K562 (cell line): ENCODE results near the gene CTNNA3. TPM values are rescaled to one million over a fixed set of nuclear protein-coding genes. Genes with fewer than 3 reads are reported as not detected.

Experiments used
- ATAC-seq: fragments of 200-7000 bp; cut with Tn5 transposase; 3 replicates; pipeline ENCODE4 v1.9.1; 2020; ENCODE audit warnings: moderate library complexity
- BruUV-seq: library from RNA; stranded (reverse); fragments of 400-500 nt; replicated peaks from 2 replicates; lab custom pipeline; 2021; lab: Mats Ljungman, UMichigan
- CTCF ChIA-PET: fragments of 300-600 bp; formaldehyde crosslinking; extraction: SDS; loops from one replicate; lab custom pipeline; 2021; ENCODE audit warnings: low intra/inter-chr PET ratio; lab: Yijun Ruan, JAX
- POLR2A ChIA-PET: fragments of 300-600, 350-650 bp; sonication (Branson Sonifier 250); formaldehyde crosslinking; extraction: SDS; loops from one replicate; lab custom pipeline; 2021; ENCODE audit warnings: antibody characterized with exemption, inconsistent platforms; lab: Yijun Ruan, JAX
- DNase-seq, 4 experiments: peaks; one replicate each; pipeline versions ENCODE4 v3.0.0 to v3.0.0-alpha.2; 2011 to 2018; ENCODE audit warnings: low spot score in 3 of 4, mixed read lengths in 3 of 4; ENCODE audit errors: extremely low read depth in 1 of 4
- FAIRE-seq: peaks from 2 replicates; lab custom pipeline; 2011; peaks lifted over from hg19 to GRCh38; lab: Jason Lieb, UNC
- H2AFZ ChIP-seq: 2 replicates; pipeline ENCODE4 v1.6.0; 2011; ENCODE audit warnings: low read depth, low read length, control low read depth, inconsistent platforms
- H3K27ac ChIP-seq: fragments of 200-600 bp; 3 replicates; pipeline ENCODE4 v1.8.0; 2011; ENCODE audit warnings: low read depth, mild to moderate bottlenecking, control low read depth, inconsistent platforms, low read length, moderate library complexity, mixed read lengths; ENCODE audit errors: extremely low read depth
- H3K27me3 ChIP-seq, 2 experiments: fragments of 300-600 bp in 1 of 2; 2 replicates in 1 of 2; 3 replicates in 1 of 2; pipeline versions ENCODE4 v1.6.0 to v1.8.0; 2011; ENCODE audit warnings: inconsistent platforms in 2 of 2, low read length in 2 of 2, mild to moderate bottlenecking in 1 of 2, mixed read lengths in 1 of 2, moderate library complexity in 1 of 2; ENCODE audit not compliant: control insufficient read depth in 2 of 2, insufficient read depth in 2 of 2
- H3K36me3 ChIP-seq: fragments of 300-600 bp; 3 replicates; pipeline ENCODE4 v1.8.0; 2011; ENCODE audit warnings: mild to moderate bottlenecking, low read length, inconsistent platforms; ENCODE audit not compliant: control insufficient read depth, insufficient read depth
- H3K4me1 ChIP-seq, 2 experiments: fragments of 200-600 bp in 1 of 2; replicated peaks in 1 of 2; 2 replicates in 1 of 2; 3 replicates in 1 of 2; pipeline versions ENCODE4 v1.5.1 to v1.8.0; 2011; ENCODE audit warnings: inconsistent platforms in 2 of 2, low read length in 2 of 2, mild to moderate bottlenecking in 1 of 2, mixed read lengths in 1 of 2, moderate library complexity in 1 of 2; ENCODE audit not compliant: control insufficient read depth in 2 of 2, insufficient read depth in 2 of 2
- H3K4me2 ChIP-seq: 2 replicates; pipeline ENCODE4 v1.6.1; 2011; ENCODE audit warnings: low read length, control low read depth, inconsistent platforms, mixed read lengths; ENCODE audit not compliant: insufficient read depth
- H3K4me3 ChIP-seq: fragments of 200-600 bp; sonication (generic), shearing (Covaris generic); 2 replicates; pipeline ENCODE4 v1.5.1; 2016; ENCODE audit warnings: control low read depth, inconsistent platforms
- H3K79me2 ChIP-seq: fragments of 200-600 bp; 3 replicates; pipeline ENCODE4 v1.8.0; 2011; ENCODE audit warnings: low read length, inconsistent platforms; ENCODE audit not compliant: control insufficient read depth, insufficient read depth
- H3K9ac ChIP-seq, 2 experiments: 2 replicates each; pipeline versions ENCODE4 v1.6.0 to v1.6.1; 2011; ENCODE audit warnings: low read depth in 2 of 2, low read length in 2 of 2, control low read depth in 1 of 2, inconsistent platforms in 1 of 2, mild to moderate bottlenecking in 1 of 2, mixed read lengths in 1 of 2; ENCODE audit not compliant: insufficient read depth in 1 of 2
- H3K9me1 ChIP-seq: one replicate; pipeline ENCODE4 v1.6.0; 2011; ENCODE audit warnings: inconsistent platforms, mild to moderate bottlenecking, low read length, moderate library complexity; ENCODE audit not compliant: control insufficient read depth, insufficient read depth
- H3K9me3 ChIP-seq: replicated peaks from 2 replicates; pipeline ENCODE4 v1.5.1; 2011; ENCODE audit warnings: low read depth, low read length, inconsistent platforms; ENCODE audit not compliant: control insufficient read depth, insufficient read depth
- H4K20me1 ChIP-seq: replicated peaks from 2 replicates; pipeline ENCODE4 v1.6.1; 2011; ENCODE audit warnings: low read length, inconsistent platforms, mixed read lengths; ENCODE audit not compliant: control insufficient read depth, insufficient read depth
- CBX3 ChIP-seq, 2 experiments: IDR thresholded peaks; 1 replicate in 1 of 2; 2 replicates in 1 of 2; pipeline ENCODE4 v1.6.1; 2012; ENCODE audit warnings: inconsistent platforms in 2 of 2, low read length in 2 of 2, borderline replicate concordance in 1 of 2, control low read depth in 1 of 2
- ETS2 ChIP-seq: IDR thresholded peaks from 2 replicates; pipeline ENCODE4 v1.6.1; 2016; ENCODE audit warnings: borderline replicate concordance, missing genetic modification characterization, mild to moderate bottlenecking, moderate library complexity, missing compliant biosample characterization; ENCODE audit not compliant: poor library complexity, severe bottlenecking
- HDAC3 ChIP-seq: fragments of 450-650 bp; IDR thresholded peaks from 2 replicates; pipeline ENCODE4 v1.6.1; 2018; ENCODE audit warnings: borderline replicate concordance, mild to moderate bottlenecking, moderate library complexity; ENCODE audit not compliant: partially characterized antibody
- NFE2 ChIP-seq: IDR thresholded peaks from 2 replicates; pipeline ENCODE4 v1.6.1; 2014; ENCODE audit warnings: antibody characterized with exemption, low read depth
- RBM25 ChIP-seq: fragments of 200-400 bp; formaldehyde crosslinking; IDR thresholded peaks from 2 replicates; pipeline ENCODE4 v1.6.1; 2018; ENCODE audit warnings: low read length, low read depth, moderate library complexity; ENCODE audit not compliant: severe bottlenecking
- RNF219 ChIP-seq: fragments of 250-450 bp; sonication (Bioruptor Pico); IDR thresholded peaks from 2 replicates; pipeline ENCODE4 v1.5.0; 2022; ENCODE audit warnings: mild to moderate bottlenecking
- ZBTB12 ChIP-seq: fragments of 250-450 bp; sonication (Bioruptor Pico); IDR thresholded peaks from 2 replicates; pipeline ENCODE4 v1.4.0; 2020
- ZNF24 ChIP-seq: fragments of 450-650 bp; IDR thresholded peaks from 2 replicates; pipeline ENCODE4 v1.6.1; 2016
- ZNF511 ChIP-seq: sonication (generic); formaldehyde crosslinking; IDR thresholded peaks from 2 replicates; pipeline ENCODE4 v1.8.0; 2022; ENCODE audit warnings: mild to moderate bottlenecking, missing genetic modification reagents
- ZNF764 ChIP-seq: fragments of 250-450 bp; sonication (Bioruptor Pico); IDR thresholded peaks from 2 replicates; pipeline ENCODE4 v1.4.0; 2020; ENCODE audit warnings: low read depth, mild to moderate bottlenecking, moderate library complexity
- WGBS: fragments of 100-300 bp; shearing (Covaris generic); methylation state at CpG from one replicate; pipeline ENCODE4 v1.1.6; 2016; ENCODE audit warnings: low coverage, mixed read lengths; ENCODE audit not compliant: insufficient coverage; ENCODE audit errors: missing lambda C conversion rate; 5-methylcytosine and 5-hydroxymethylcytosine counted together
- in situ Hi-C: fragments of 300-500 bp; cut with MboI; formaldehyde crosslinking; loops from 4 replicates; pipeline ENCODE4 v1.15.0; 2018; ENCODE audit warnings: inconsistent platforms, mixed read lengths
- intact Hi-C: fragments of 100-400 bp; cut with micrococcal nuclease; formaldehyde crosslinking; loops from 2 replicates; pipeline ENCODE4 v1.14.2; 2022
- polyA plus RNA-seq, 8 experiments: library from polyadenylated mRNA; depleted of rRNA in 4 of 8; stranded (reverse) in 5 of 8; unstranded in 3 of 8; fragments of >200 nt; fragmentation: Nextera tagmentation in 2 of 8; fragmentation: Illumina TruSeq in 1 of 8; extraction: Ambion mirVana in 2 of 8; extraction: Trizol in 1 of 8; gene quantifications; 2 replicates each; pipeline versions ENCODE4 v1.2.1 to v1.2.3, GENCODE V29; 2011 to 2014; ENCODE audit warnings: inconsistent platforms in 1 of 8, missing spikeins in 1 of 8
- total RNA-seq, 7 experiments: library from RNA; depleted of rRNA in 6 of 7; stranded (reverse); fragments of >200 nt in 6 of 7; fragmentation: Illumina TruSeq in 2 of 7; extraction: Trizol in 2 of 7; gene quantifications; 2 replicates each; pipeline versions ENCODE4 v1.2.1 to v1.2.3, GENCODE V29; 2011 to 2021; ENCODE audit warnings: low replicate concordance in 1 of 7

CTNNA3 gene
- total and polyA plus RNA-seq, 9 of the 15 experiments (the other 6 are each of a cell fraction or from before 2014, with no cell fraction given): 0.04 TPM; not detected in 8

- H3K4me1 ChIP-seq: no peaks in the 10 kb centered on the region
- BruUV-seq: no TSS peak
- no peak overlapping the region for H3K4me2 ChIP-seq
- intact Hi-C loops: no loop called here
- no peak for FAIRE-seq
- H2AFZ ChIP-seq: no peak overlapping the region
- POLR2A ChIA-PET: no interaction called here
- no peaks in the 10 kb centered on the region for H3K27me3 ChIP-seq
- no peaks in the 10 kb centered on the region for H3K79me2 ChIP-seq
- no peak overlapping the region for H3K4me3 ChIP-seq
- no peaks in the 10 kb centered on the region for H3K36me3 ChIP-seq
- TF ChIP-seq RNF219 (CRISPR knock-in tag): no peak
- no peak for TF ChIP-seq RBM25
- TF ChIP-seq ZNF24: no peak
- no peak for TF ChIP-seq ZNF764 (CRISPR knock-in tag)
- no peak for TF ChIP-seq ETS2
- TF ChIP-seq HDAC3: no peak
- no peak for TF ChIP-seq NFE2
- no peak for TF ChIP-seq CBX3 (IDR thresholded peaks at IDR 0.05; ENCODE audit: borderline replicate concordance in 1 of 2, low read length in 2 of 2)
- TF ChIP-seq ZBTB12: no peak
- TF ChIP-seq ZNF511: no peak
- TF ChIP-seq, all 486 proteins: peak for 0
- H3K9me1 ChIP-seq: no peaks in the 10 kb centered on the region
- no peak overlapping the region for H3K9ac ChIP-seq
- CTCF ChIA-PET: interaction anchor here (0.6 kb wide), 1 partner anchor 467 kb away, joined by 3 read pairs; no protein-coding TSS in a partner anchor
- H3K9me3 ChIP-seq: no peaks in the 10 kb centered on the region
- no peaks in the 10 kb centered on the region for H4K20me1 ChIP-seq
- 0% methylated on average over 2 of the region's 2 CpGs for WGBS
- DNase-seq: no peak
- ATAC-seq: no peak
- no peak overlapping the region for H3K27ac ChIP-seq
- in situ Hi-C loops: no loop called here
Observed at GRCh38 chr10:67319976-67320375, 376.0 kb downstream of the CTNNA3 start.
